ENCODE results near the gene UST. TPM values are rescaled to one million over a fixed set of nuclear protein-coding genes. Genes with fewer than 3 reads are reported as not detected.
"Not testable (repeated sequence)": the region's sequence is repeated elsewhere in the genome, so short reads cannot be mapped to it uniquely, and the experiment has no call there.

The UST gene
- total RNA-seq, 2 experiments from 2014 or later: 3.7 to 4.9 TPM

- H3K9me3 Mint-ChIP-seq: no peaks in the 10 kb centered on the region
- intact Hi-C loops (cut with micrococcal nuclease): no loop called here
- H3K4me3 Mint-ChIP-seq: no peak overlapping the region
Measured at GRCh38 chr6:148967011-148967520, 220.2 kb downstream of the UST start.

GRCh38 chr6:148967541-148967956, 220.7 kb downstream of the UST start:
- Mint-ChIP-seq H3K27ac (no peak overlapping the region), H3K36me3 (no peaks in the 10 kb centered on the region), H3K4me1 (ENCODE audit: low read depth) (no peaks in the 10 kb centered on the region), H3K9me3 (no peaks in the 10 kb centered on the region), H3K4me3 (no peak overlapping the region), H3K27me3 (no peaks in the 10 kb centered on the region)
- POLR2A ChIA-PET: no interaction called here
- CTCF ChIA-PET: interaction anchor here (1.0 kb wide), 1 partner anchor 464 kb away, joined by 4 read pairs; no protein-coding TSS in a partner anchor
- intact Hi-C loops (cut with micrococcal nuclease): no loop called here
- DNase-seq: no peak

More at GRCh38 chr6:148967011-148967520, 220.2 kb downstream of the UST start:
- H3K27ac Mint-ChIP-seq: no peak overlapping the region
- POLR2A ChIA-PET: no interaction called here
- CTCF ChIA-PET: no interaction called here
- H3K36me3 Mint-ChIP-seq: no peaks in the 10 kb centered on the region
- H3K4me1 Mint-ChIP-seq (ENCODE audit: low read depth): no peaks in the 10 kb centered on the region
- no peaks in the 10 kb centered on the region for H3K27me3 Mint-ChIP-seq
- DNase-seq: no peak

GRCh38 chr6:148968771-148969602, 222.2 kb downstream of the UST start:
- intact Hi-C loops (cut with micrococcal nuclease): no loop called here
- no peaks in the 10 kb centered on the region for H3K9me3 Mint-ChIP-seq
- no peak overlapping the region for H3K27ac Mint-ChIP-seq
- ChIA-PET CTCF (interaction anchor here (1.0 kb wide), 1 partner anchor 463 kb away, joined by 4 read pairs; no protein-coding TSS in a partner anchor), POLR2A (interaction anchor here (0.6 kb wide), 1 partner anchor 29 kb away, joined by 3 read pairs; no protein-coding TSS in a partner anchor)
- no peaks in the 10 kb centered on the region for H3K27me3 Mint-ChIP-seq
- DNase-seq: no peak
- no peaks in the 10 kb centered on the region for H3K4me1 Mint-ChIP-seq (ENCODE audit: low read depth)
- H3K36me3 Mint-ChIP-seq: no peaks in the 10 kb centered on the region
- H3K4me3 Mint-ChIP-seq: no peak overlapping the region

GRCh38 chr6:148969603-148970061, 222.8 kb downstream of the UST start:
- no peak overlapping the region for H3K27ac Mint-ChIP-seq
- no peaks in the 10 kb centered on the region for H3K4me1 Mint-ChIP-seq (ENCODE audit: low read depth)
- POLR2A ChIA-PET: no interaction called here

GRCh38 chr6:148971031-148971927, 224.4 kb downstream of the UST start:
- POLR2A ChIA-PET: no interaction called here
- H3K4me1 Mint-ChIP-seq (ENCODE audit: low read depth): no peaks in the 10 kb centered on the region
- no peak overlapping the region for H3K4me3 Mint-ChIP-seq
- no peaks in the 10 kb centered on the region for H3K9me3 Mint-ChIP-seq
- no peaks in the 10 kb centered on the region for H3K36me3 Mint-ChIP-seq
- intact Hi-C loops (cut with micrococcal nuclease): no loop called here
- no peak overlapping the region for H3K27ac Mint-ChIP-seq
- CTCF ChIA-PET: interaction anchor here (0.6 to 4.1 kb wide), 2 partner anchors 393 to 1921 kb away, joined by 3 to 19 read pairs; no protein-coding TSS in a partner anchor
- DNase-seq: no peak
- H3K27me3 Mint-ChIP-seq: no peaks in the 10 kb centered on the region

More at GRCh38 chr6:148969603-148970061, 222.8 kb downstream of the UST start:
- no peaks in the 10 kb centered on the region for H3K27me3 Mint-ChIP-seq
- DNase-seq: no peak
- CTCF ChIA-PET: no interaction called here
- no peaks in the 10 kb centered on the region for H3K36me3 Mint-ChIP-seq
- intact Hi-C loops (cut with micrococcal nuclease): no loop called here
- H3K9me3 Mint-ChIP-seq: no peaks in the 10 kb centered on the region
- no peak overlapping the region for H3K4me3 Mint-ChIP-seq

GRCh38 chr6:148972481-148972880, 225.7 kb downstream of the UST start:
- Mint-ChIP-seq H3K27me3 (no peaks in the 10 kb centered on the region), H3K4me3 (no peak overlapping the region), H3K27ac (no peak overlapping the region), H3K36me3 (no peaks in the 10 kb centered on the region), H3K9me3 (no peaks in the 10 kb centered on the region), H3K4me1 (ENCODE audit: low read depth) (no peaks in the 10 kb centered on the region)
- intact Hi-C loops (cut with micrococcal nuclease): no loop called here
- ChIA-PET CTCF (interaction anchor here (1.1 to 4.1 kb wide), 2 partner anchors 395 to 412 kb away, joined by 3 to 19 read pairs; no protein-coding TSS in a partner anchor), POLR2A (interaction anchor here (0.6 kb wide), 1 partner anchor 271 kb away, joined by 3 read pairs; no protein-coding TSS in a partner anchor)
- DNase-seq: peak; percentile 68

- intact Hi-C loops (cut with micrococcal nuclease): no loop called here
- Mint-ChIP-seq H3K4me1 (ENCODE audit: low read depth) (no peaks in the 10 kb centered on the region), H3K27me3 (no peaks in the 10 kb centered on the region), H3K4me3 (no peak overlapping the region), H3K27ac (no peak overlapping the region), H3K9me3 (no peaks in the 10 kb centered on the region), H3K36me3 (no peaks in the 10 kb centered on the region)
- ChIA-PET POLR2A (no interaction called here), CTCF (interaction anchor here (0.6 to 4.1 kb wide), 4 partner anchors 256 to 458 kb away, joined by 3 to 19 read pairs (median 4); no protein-coding TSS in a partner anchor)
- DNase-seq: no peak
Measured at GRCh38 chr6:148973538-148974208, 226.8 kb downstream of the UST start.

GRCh38 chr6:148974351-148974750, 227.5 kb downstream of the UST start:
- no peaks in the 10 kb centered on the region for H3K27me3 Mint-ChIP-seq
- no peaks in the 10 kb centered on the region for H3K9me3 Mint-ChIP-seq
- no peak overlapping the region for H3K4me3 Mint-ChIP-seq
- no peaks in the 10 kb centered on the region for H3K36me3 Mint-ChIP-seq
- POLR2A ChIA-PET: no interaction called here
- no peak for DNase-seq
- no peaks in the 10 kb centered on the region for H3K4me1 Mint-ChIP-seq (ENCODE audit: low read depth)
- intact Hi-C loops (cut with micrococcal nuclease): no loop called here
- H3K27ac Mint-ChIP-seq: no peak overlapping the region
- CTCF ChIA-PET: interaction anchor here (0.6 to 4.1 kb wide), 4 partner anchors 257 to 458 kb away, joined by 3 to 19 read pairs (median 4); no protein-coding TSS in a partner anchor

GRCh38 chr6:148978298-148978697, 231.5 kb downstream of the UST start:
- H3K27me3 Mint-ChIP-seq; H3K4me1 Mint-ChIP-seq (ENCODE audit: low read depth); H3K4me3 Mint-ChIP-seq; H3K27ac Mint-ChIP-seq; intact Hi-C loops (cut with micrococcal nuclease); POLR2A ChIA-PET; H3K36me3 Mint-ChIP-seq; DNase-seq; H3K9me3 Mint-ChIP-seq; CTCF ChIA-PET: not testable (repeated sequence)

GRCh38 chr6:148979014-148979901, 232.4 kb downstream of the UST start:
- intact Hi-C loops (cut with micrococcal nuclease): no loop called here
- Mint-ChIP-seq H3K9me3 (no peaks in the 10 kb centered on the region), H3K36me3 (no peaks in the 10 kb centered on the region), H3K4me3 (no peak overlapping the region), H3K4me1 (ENCODE audit: low read depth) (no peaks in the 10 kb centered on the region), H3K27me3 (no peaks in the 10 kb centered on the region), H3K27ac (no peak overlapping the region)
- POLR2A ChIA-PET: no interaction called here
- DNase-seq: no peak
- CTCF ChIA-PET: no interaction called here

GRCh38 chr6:148980234-148980633, 233.4 kb downstream of the UST start:
- Mint-ChIP-seq H3K4me3 (no peak overlapping the region), H3K27ac (no peak overlapping the region), H3K27me3 (no peaks in the 10 kb centered on the region), H3K9me3 (no peaks in the 10 kb centered on the region), H3K4me1 (ENCODE audit: low read depth) (no peaks in the 10 kb centered on the region), H3K36me3 (no peaks in the 10 kb centered on the region)
- ChIA-PET POLR2A (no interaction called here), CTCF (no interaction called here)
- DNase-seq: no peak
- intact Hi-C loops (cut with micrococcal nuclease): no loop called here
